Limb (tissue), 2 donors: ENCODE measurements around the gene KLHL24.
"Not testable (repeated sequence)": the region's sequence is repeated elsewhere in the genome, so short reads cannot be mapped to it uniquely, and the experiment has no call there.

Experiments
- DNase-seq, 2 donors: peaks; one replicate each; pipeline ENCODE4 v3.0.0-alpha.2; 2016; ENCODE audit errors: extremely low spot score in 2 of 2

KLHL24 gene

DNA sequence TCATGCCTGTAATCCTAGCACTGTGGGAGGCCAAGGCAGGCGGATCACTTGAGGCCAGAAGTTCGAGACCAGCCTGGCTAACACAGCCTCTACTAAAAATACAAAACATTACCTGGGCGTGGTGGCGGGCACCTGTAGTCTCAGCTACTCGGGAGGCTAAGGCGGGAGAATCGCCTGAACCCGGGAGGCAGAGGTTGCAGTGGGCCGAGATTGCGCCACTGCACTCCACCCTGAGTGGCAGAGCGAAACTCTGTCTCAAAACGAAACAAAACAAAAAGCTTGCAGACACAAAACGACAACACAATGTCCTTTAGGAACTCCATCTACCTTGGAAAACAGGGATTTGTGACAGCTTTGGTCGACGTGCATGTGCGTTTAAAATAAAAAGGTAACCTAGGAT is 716 bp upstream of the KLHL24 start:
- DNase-seq = no peak

- no peak for DNase-seq
These were observed 354 bp upstream of the KLHL24 start for GRCh38 chr3:183635107-183635430.

- peak; percentile 94 to 96 for DNase-seq
These were observed 1.0 kb downstream of the KLHL24 start for GRCh38 chr3:183636221-183637105.

- no peak for DNase-seq
These were observed 1.7 kb downstream of the KLHL24 start for GRCh38 chr3:183637106-183637486.

- not testable (repeated sequence) for DNase-seq
These were observed 2.2 kb downstream of the KLHL24 start for GRCh38 chr3:183637633-183638032.

GRCh38 chr3:183638101-183638852 is 2.9 kb downstream of the KLHL24 start:
- DNase-seq = no peak

- DNase-seq = not testable (repeated sequence)
These were observed 5.2 kb downstream of the KLHL24 start for GRCh38 chr3:183640635-183641034.

- no peak for DNase-seq
These were observed 6.5 kb downstream of the KLHL24 start for GRCh38 chr3:183641882-183642281.

DNA sequence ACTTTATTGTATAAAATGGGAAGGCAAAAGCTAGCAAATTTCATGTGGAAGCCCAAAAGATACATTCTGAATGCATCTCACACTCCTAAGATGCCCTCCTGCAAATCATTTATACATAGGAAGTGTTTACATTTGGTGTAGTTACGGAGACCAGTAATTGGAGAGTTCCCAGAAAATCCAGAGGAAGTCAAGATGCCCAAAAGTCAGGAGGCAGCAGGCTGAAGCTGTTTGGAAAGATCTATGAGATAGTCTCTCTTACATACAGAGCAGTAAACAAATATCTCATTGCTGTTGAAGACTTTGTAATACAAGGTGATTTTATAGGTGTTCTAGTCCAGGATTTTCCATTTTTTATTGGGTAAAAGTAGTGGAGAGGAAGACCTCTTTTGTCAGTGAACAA is 8.8 kb downstream of the KLHL24 start:
- no peak for DNase-seq

DNA sequence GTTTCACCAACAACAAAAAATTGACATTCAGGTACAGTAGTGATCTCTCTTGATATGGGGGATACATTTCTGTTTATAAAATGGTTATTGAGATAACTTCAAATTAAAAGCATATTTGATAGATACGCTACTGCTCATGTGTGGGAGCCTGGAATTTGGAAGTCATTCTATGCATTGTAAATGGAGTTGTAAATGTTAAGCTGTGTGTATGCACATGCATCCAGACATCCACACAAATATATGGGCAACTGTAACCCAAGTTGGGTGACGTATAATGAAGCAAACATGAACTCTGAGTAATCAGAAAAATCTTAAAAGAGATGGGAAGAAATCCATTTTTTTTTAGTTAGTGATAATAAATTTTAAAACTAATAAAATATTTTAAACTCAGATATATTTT is 9.8 kb downstream of the KLHL24 start:
- DNase-seq = no peak

DNA sequence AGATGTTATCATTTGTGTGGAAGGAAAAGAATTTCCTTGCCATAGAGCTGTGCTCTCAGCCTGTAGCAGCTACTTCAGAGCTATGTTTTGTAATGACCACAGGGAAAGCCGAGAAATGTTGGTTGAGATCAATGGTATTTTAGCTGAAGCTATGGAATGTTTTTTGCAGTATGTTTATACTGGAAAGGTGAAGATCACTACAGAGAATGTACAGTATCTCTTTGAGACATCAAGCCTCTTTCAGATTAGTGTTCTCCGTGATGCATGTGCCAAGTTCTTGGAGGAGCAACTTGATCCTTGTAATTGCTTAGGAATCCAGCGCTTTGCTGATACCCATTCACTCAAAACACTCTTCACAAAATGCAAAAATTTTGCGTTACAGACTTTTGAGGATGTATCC is 15.1 kb downstream of the KLHL24 start:
- DNase-seq = no peak

DNA sequence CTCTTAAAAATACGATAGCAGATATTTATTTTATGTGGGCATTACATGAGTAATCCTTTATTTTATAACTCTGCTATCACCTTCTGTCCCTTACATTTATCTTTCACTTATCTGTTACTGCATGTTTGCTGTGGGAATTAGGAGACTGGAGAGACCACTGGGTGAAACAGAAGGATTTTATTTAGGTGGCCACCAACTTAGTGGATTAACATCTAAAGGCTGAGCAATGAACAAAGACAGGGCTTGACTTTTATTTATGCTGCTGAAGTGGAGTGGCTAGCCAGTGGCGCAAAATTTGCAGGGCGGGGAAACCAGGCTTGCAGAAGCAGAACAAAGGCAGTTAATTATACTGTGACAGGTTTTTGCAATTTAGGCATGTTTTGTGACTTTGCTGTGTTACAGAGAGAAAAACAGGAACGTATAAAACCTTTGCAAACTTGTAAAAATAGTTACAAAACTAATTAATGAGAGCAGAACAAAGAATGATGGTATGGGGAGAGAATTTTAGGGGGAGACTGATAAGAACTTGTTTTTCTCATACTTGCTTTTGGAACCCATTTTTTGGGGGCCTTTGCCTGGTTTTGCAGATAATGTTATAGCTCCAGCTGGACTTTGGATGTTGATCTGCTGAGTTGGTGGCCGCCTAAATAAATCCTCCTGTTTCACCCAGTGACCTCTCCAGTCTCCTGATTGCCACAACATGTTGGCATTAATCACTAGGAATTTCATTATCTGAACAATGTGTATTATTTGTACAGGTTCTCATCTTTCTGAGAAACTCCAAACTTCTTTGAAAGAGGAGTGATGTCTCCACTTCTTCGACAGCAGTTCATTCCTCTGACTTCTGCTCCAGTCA is 18.0 kb downstream of the KLHL24 start:
- DNase-seq = no peak

DNA sequence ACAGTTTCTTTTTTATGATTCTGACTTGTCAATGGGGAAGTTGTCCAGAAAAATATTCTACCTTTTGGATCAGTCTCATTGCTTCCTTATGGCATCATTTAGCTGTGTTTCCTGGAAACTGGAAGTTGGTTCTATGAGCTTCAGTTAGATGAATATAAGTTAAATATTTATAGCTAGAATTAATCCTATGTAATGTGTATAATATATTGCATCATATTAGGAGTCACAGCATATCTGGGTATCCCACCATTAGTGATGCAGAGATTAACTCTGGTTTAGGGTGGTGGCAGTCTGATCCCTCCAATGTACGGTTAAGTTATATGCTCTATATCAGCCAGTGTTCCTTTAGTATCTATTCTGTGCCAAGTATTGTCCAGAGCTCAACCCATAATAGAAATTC is 19.3 kb downstream of the KLHL24 start:
- DNase-seq = no peak

- DNase-seq = no peak
These were observed 26.7 kb downstream of the KLHL24 start for GRCh38 chr3:183662099-183662498.

GRCh38 chr3:183664913-183665381 is 29.5 kb downstream of the KLHL24 start:
- DNase-seq = no peak

- DNase-seq = no peak
These were observed 44.6 kb downstream of the KLHL24 start for GRCh38 chr3:183680061-183680460.

DNA sequence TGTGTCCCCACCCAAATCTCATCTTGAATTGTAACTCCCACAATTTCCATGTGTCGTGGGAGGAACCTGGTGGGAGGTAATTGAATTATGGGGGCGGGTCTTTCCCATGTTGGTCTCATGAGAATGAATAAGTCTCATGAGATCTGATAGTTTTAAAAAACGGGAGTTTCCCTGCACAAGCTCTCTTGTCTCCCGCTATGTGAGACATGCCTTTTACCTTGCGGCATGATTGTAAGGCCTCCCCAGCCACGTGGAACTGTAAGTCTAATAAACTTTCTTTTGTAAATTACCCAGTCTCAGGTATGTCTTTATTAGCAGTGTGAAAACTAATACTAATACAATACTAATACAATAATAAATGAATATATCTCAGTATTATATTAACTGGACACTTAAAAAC is 52.3 kb downstream of the KLHL24 start:
- DNase-seq = no peak

- no peak for DNase-seq
These were observed 53.5 kb downstream of the KLHL24 start for GRCh38 chr3:183688874-183689273.

DNA sequence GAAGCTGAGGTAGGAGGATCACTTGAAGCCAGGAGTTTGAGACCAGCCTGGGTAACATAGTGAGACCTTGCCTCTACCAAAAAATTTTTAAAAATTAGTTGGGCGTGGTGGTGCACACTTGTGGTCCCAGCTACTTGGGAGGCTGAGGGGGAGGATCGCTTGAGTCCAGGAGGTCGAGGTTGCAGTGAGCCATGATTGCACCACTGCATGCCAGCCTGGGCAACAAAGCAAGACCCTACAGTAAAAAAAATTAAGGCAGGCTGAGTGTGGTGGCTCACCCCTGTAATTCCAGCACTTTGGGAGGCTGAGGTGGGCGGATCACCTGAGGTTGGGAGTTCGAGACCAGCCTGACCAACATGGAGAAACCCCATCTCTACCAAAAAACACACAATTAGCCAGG is 54.2 kb downstream of the KLHL24 start:
- DNase-seq = not testable (repeated sequence)

GRCh38 chr3:183690402-183690995 is 55.1 kb downstream of the KLHL24 start:
- no peak for DNase-seq

DNA sequence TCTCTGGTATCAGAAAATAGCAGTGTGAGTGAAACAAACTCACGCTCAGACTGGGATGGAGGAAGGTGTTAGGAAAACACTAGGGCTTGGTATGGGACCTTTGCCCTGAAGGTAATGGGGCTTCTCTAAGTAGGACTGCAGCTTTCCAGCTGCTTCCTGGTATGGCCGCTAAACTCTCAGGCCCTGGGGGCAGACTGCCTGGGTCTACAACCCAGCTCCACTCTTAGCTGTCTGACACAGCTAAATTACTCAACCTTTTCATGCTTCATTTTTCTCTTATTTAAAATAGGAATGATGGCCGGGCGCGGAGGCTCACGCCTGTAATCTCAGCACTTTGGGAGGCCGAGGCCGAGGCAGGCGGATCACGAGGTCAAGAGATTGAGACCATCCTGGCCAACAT is 57.0 kb downstream of the KLHL24 start:
- DNase-seq = no peak
